WTC11 (cell line): ENCODE measurements around the gene PLPPR3. TPM values are rescaled to one million over a fixed set of nuclear protein-coding genes. Genes with fewer than 3 reads are reported as not detected.

Experiments
- ATAC-seq: fragments of 200-7000 bp; cut with Tn5 transposase; 2 replicates; pipeline ENCODE4 v1.10.0; 2021; ENCODE audit warnings: mild to moderate bottlenecking, moderate library complexity
- CTCF ChIA-PET: fragments of 300-600 bp; sonication (Branson Sonifier 250); formaldehyde crosslinking; loops from one replicate; lab custom pipeline; 2021; ENCODE audit warnings: antibody characterized with exemption; lab: Charles Lee
- POLR2A ChIA-PET: fragments of 350-600 bp; sonication (Branson Sonifier 250); formaldehyde crosslinking; loops from one replicate; lab custom pipeline; 2021; ENCODE audit warnings: antibody characterized with exemption; lab: Charles Lee
- DNase-seq: peaks from one replicate; pipeline ENCODE4 v3.0.0; 2021; ENCODE audit warnings: low spot score
- H3K27ac Mint-ChIP-seq: 2 replicates; pipeline ENCODE4 v1.8.0; 2021; ENCODE audit warnings: mixed read lengths
- H3K27me3 Mint-ChIP-seq: 2 replicates; pipeline ENCODE4 v1.8.0; 2021; ENCODE audit warnings: low read depth, mild to moderate bottlenecking, moderate library complexity, mixed read lengths
- H3K36me3 Mint-ChIP-seq: 2 replicates; pipeline ENCODE4 v1.8.0; 2021; ENCODE audit warnings: mixed read lengths
- H3K4me1 Mint-ChIP-seq: 2 replicates; pipeline ENCODE4 v1.8.0; 2022; ENCODE audit warnings: mixed read lengths
- H3K4me3 Mint-ChIP-seq: 2 replicates; pipeline ENCODE4 v1.8.0; 2021; ENCODE audit warnings: mild to moderate bottlenecking, moderate library complexity, mixed read lengths
- H3K9me3 Mint-ChIP-seq: 2 replicates; pipeline ENCODE4 v1.8.0; 2021; ENCODE audit warnings: mixed read lengths
- AR ChIP-seq: fragments of 250-450 bp; sonication (Bioruptor Pico); IDR thresholded peaks from 2 replicates; pipeline ENCODE4 v1.9.0; 2021; ENCODE audit warnings: mild to moderate bottlenecking
- ATF6 ChIP-seq: sonication (generic); formaldehyde crosslinking; IDR thresholded peaks from 2 replicates; pipeline ENCODE4 v1.8.1; 2023; ENCODE audit warnings: mild to moderate bottlenecking, missing genetic modification reagents
- E2F1 ChIP-seq: sonication (generic); formaldehyde crosslinking; IDR thresholded peaks from 2 replicates; pipeline ENCODE4 v1.8.0; 2022; ENCODE audit warnings: mild to moderate bottlenecking, missing genetic modification reagents
- E2F4 ChIP-seq: sonication (generic); formaldehyde crosslinking; IDR thresholded peaks from 2 replicates; pipeline ENCODE4 v1.8.1; 2022; ENCODE audit warnings: low read depth, mild to moderate bottlenecking, moderate library complexity, missing genetic modification reagents, borderline replicate concordance
- ESRRA ChIP-seq: sonication (generic); formaldehyde crosslinking; IDR thresholded peaks from 2 replicates; pipeline ENCODE4 v1.8.1; 2022; ENCODE audit warnings: mild to moderate bottlenecking, missing genetic modification reagents, borderline replicate concordance
- FOXP4 ChIP-seq: sonication (generic); formaldehyde crosslinking; IDR thresholded peaks from 2 replicates; pipeline ENCODE4 v1.8.0; 2022; ENCODE audit warnings: mild to moderate bottlenecking, missing genetic modification reagents
- GRHL2 ChIP-seq: fragments of 250-450 bp; sonication (Bioruptor Pico); IDR thresholded peaks from 2 replicates; pipeline ENCODE4 v1.8.0; 2022; ENCODE audit warnings: mild to moderate bottlenecking, moderate library complexity; ENCODE audit not compliant: insufficient replicate concordance, severe bottlenecking
- GTF2I ChIP-seq: fragments of 250-450 bp; sonication (Bioruptor Pico); conservative IDR thresholded peaks from 2 replicates; pipeline ENCODE4 v1.4.0; 2021; ENCODE audit warnings: mild to moderate bottlenecking
- IRF1 ChIP-seq: sonication (generic); formaldehyde crosslinking; IDR thresholded peaks from 2 replicates; pipeline ENCODE4 v1.8.0; 2023; ENCODE audit warnings: missing genetic modification reagents
- KAT7 ChIP-seq: sonication (generic); formaldehyde crosslinking; IDR thresholded peaks from 2 replicates; pipeline ENCODE4 v1.8.1; 2023; ENCODE audit warnings: missing genetic modification reagents, mild to moderate bottlenecking, borderline replicate concordance
- NR3C1 ChIP-seq: sonication (generic); formaldehyde crosslinking; conservative IDR thresholded peaks from 2 replicates; pipeline ENCODE4 v1.8.1; 2023; ENCODE audit warnings: low read depth, mild to moderate bottlenecking, missing genetic modification reagents
- PREB ChIP-seq: sonication (generic); formaldehyde crosslinking; IDR thresholded peaks from 2 replicates; pipeline ENCODE4 v1.8.1; 2022; ENCODE audit warnings: mild to moderate bottlenecking, missing genetic modification reagents, moderate library complexity, borderline replicate concordance
- SOX15 ChIP-seq: fragments of 250-450 bp; sonication (Bioruptor Pico); IDR thresholded peaks from 2 replicates; pipeline ENCODE4 v1.9.0; 2021; ENCODE audit warnings: mild to moderate bottlenecking
- ZBTB21 ChIP-seq: sonication (generic); formaldehyde crosslinking; IDR thresholded peaks from 2 replicates; pipeline ENCODE4 v1.8.1; 2023; ENCODE audit warnings: mild to moderate bottlenecking, missing genetic modification reagents, borderline replicate concordance
- ZNF281 ChIP-seq: sonication (generic); formaldehyde crosslinking; IDR thresholded peaks from 2 replicates; pipeline ENCODE4 v1.8.0; 2023; ENCODE audit warnings: mild to moderate bottlenecking, missing genetic modification reagents
- total RNA-seq: library from RNA; stranded (reverse); gene quantifications from 3 replicates; pipeline ENCODE4 v1.2.3, GENCODE V29; 2021

The PLPPR3 gene
- total RNA-seq, 1 experiment from 2014 or later = 60.6 TPM

DNA sequence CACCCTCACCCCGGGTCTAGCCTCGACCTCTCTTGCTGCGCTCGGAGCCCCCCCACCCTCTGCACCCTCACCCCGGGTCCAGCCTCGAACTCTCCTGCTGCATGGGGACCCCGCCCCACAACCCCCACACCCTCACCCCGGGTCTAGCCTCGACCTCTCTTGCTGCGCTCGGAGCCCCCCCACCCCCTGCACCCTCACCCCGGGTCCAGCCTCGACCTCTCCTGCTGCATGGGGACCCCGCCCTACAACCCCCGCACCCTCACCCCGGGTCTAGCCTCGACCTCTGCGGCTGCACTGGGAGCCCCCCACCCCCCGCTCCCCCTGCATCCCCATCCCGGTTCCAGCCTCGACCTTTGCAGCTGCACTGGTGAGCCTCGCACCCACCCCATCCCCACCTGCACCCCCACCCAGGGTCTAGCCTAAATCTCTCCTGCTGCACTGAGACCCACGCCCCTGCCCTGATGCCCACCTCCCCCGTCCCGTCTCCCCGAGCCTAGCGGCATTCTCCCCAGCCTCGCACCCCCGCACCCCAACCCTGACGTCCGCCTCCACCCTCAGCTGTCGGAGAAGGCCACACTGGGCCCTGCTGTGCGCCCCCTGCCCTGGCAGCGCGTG, 39.5 kb upstream of the PLPPR3 start:
- no peak for ATAC-seq
- no peak overlapping the region for H3K27ac Mint-ChIP-seq
- CTCF ChIA-PET = interaction anchor here (0.6 to 2.1 kb wide), 11 partner anchors 11 to 277 kb away, joined by 3 to 10 read pairs (median 3); no protein-coding TSS in a partner anchor
- 0 out of 2 replicates have a peak, but pooled peaks have one; percentile 45 for TF ChIP-seq KAT7
- peak; percentile 69; the same call in 1 of the 2 replicates for TF ChIP-seq ESRRA (CRISPR knock-in tag)
- no peak for TF ChIP-seq ZNF281 (CRISPR knock-in tag)
- TF ChIP-seq, all 79 proteins: peak for 2
- Mint-ChIP-seq H3K36me3 (no peaks in the 10 kb centered on the region), H3K9me3 (no peaks in the 10 kb centered on the region), H3K27me3 (peaks cover 35% of the 10 kb centered on the region), H3K4me1 (no peaks in the 10 kb centered on the region; the same call in 1 of the 2 replicates), H3K4me3 (peak overlapping the region; percentile 51)
- DNase-seq = no peak
- POLR2A ChIA-PET = interaction anchor here (0.7 kb wide), 1 partner anchor 127 kb away, joined by 5 read pairs; no protein-coding TSS in a partner anchor

DNA sequence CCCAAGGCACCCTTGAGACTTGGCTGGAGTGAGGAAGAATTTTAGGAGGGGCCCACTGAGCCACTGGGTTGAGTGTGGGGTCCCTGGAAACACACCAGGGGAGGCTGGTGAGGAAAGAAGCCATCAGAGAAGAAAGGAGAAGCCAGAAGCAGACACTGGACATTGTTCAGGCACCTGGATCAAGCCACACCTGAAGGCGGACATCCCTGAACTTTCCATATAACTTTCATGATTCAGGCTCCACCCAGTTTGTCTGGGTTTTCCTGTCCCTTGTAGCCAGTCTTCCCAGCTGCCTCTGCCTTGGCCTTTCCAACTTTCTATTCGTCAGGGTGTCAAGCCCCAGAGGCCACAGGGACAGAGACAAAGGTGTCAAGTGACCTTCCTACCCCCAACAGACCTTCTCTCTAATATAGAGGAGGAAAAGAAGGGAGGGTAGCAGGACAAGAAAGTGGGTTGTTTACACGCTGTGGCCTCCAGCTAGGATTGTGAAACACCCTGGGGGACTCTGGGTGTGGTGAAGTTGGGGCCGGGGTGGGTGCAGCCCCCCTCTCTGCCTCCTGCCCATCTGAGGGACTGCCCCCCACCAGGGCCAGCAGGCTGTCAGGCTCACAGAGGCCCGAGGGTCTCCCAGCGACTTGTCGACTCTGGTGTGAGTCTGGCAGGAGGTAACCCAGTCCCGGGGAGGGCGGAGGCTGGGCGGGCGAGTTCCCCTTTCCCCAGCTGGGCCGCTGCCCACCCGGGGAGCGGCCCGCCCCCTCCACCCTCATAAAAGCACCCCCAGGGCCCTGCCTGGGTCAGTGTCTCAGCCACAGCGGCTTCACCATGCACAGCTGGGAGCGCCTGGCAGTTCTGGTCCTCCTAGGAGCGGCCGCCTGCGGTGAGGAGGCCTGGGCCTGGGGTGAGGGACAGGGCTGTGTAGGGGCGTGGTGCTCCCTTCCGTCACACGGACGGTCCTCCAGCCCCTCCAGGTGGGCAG, 37.4 kb upstream of the PLPPR3 start, which contains the start of gene CFD:
CFD (plus strand) TSS at position 797 of the 976 bp plus-strand sequence; CDS start at position 823, 26 bp downstream.
- ATAC-seq (no peak), DNase-seq (peak; percentile 22)
- POLR2A ChIA-PET = no interaction called here
- Mint-ChIP-seq H3K27ac (no peak within 1 kb of the TSS), H3K36me3 (no peaks in the 10 kb centered on the region), H3K4me1 (no peaks in the 10 kb centered on the region; the same call in 1 of the 2 replicates), H3K27me3 (peaks cover 35% of the 10 kb centered on the region), H3K9me3 (no peaks in the 10 kb centered on the region), H3K4me3 (peak within 1 kb of the TSS; percentile 43)
- CTCF ChIA-PET = interaction anchor here (0.6 to 0.7 kb wide), 4 partner anchors 60 to 385 kb away, joined by 3 to 4 read pairs (median 3); no protein-coding TSS in a partner anchor
- TF ChIP-seq PREB = no peak
- TF ChIP-seq FOXP4 (CRISPR knock-in tag) = no peak
- TF ChIP-seq E2F4 (CRISPR knock-in tag) = no peak
- no peak for TF ChIP-seq NR3C1 (CRISPR knock-in tag)
- TF ChIP-seq GRHL2 = no peak
- TF ChIP-seq E2F1 (CRISPR knock-in tag) = no peak
- no peak for TF ChIP-seq IRF1 (CRISPR knock-in tag)
- TF ChIP-seq SOX15 (CRISPR knock-in tag) = no peak
- no peak for TF ChIP-seq AR (CRISPR knock-in tag)
- no peak for TF ChIP-seq GTF2I (CRISPR knock-in tag)
- no peak for TF ChIP-seq ATF6 (CRISPR knock-in tag)
- no peak for TF ChIP-seq ZBTB21 (CRISPR knock-in tag)
